Stimulated activated effector memory CD8-positive, alpha-beta T cell treated with anti-CD3 and anti-CD28 coated beads, Interleukin-12 subunit alpha, Interleukin-12 subunit beta, amount 100 ng/mL, for 72 hours (primary cell): ENCODE measurements around the gene ZNF407.

Experiments
- ATAC-seq: fragments of 150-1000 bp; cut with Tn5 transposase; 2 replicates; pipeline ENCODE4 v1.10.0; 2021
- DNase-seq, 2 donors: peaks; one replicate each; pipeline ENCODE4 v3.0.0; 2021 to 2022; ENCODE audit warnings: low spot score in 2 of 2
- H3K27ac Mint-ChIP-seq: one replicate; pipeline ENCODE4 v1.8.0; 2022; ENCODE audit warnings: mild to moderate bottlenecking, mixed read lengths
- H3K36me3 Mint-ChIP-seq: one replicate; pipeline ENCODE4 v1.8.0; 2022; ENCODE audit warnings: mild to moderate bottlenecking, mixed read lengths
- H3K4me1 Mint-ChIP-seq: one replicate; pipeline ENCODE4 v1.8.0; 2022; ENCODE audit warnings: mixed read lengths
- H3K4me3 Mint-ChIP-seq: one replicate; pipeline ENCODE4 v1.8.0; 2022; ENCODE audit warnings: mild to moderate bottlenecking, mixed read lengths
- H3K9me3 Mint-ChIP-seq: one replicate; pipeline ENCODE4 v1.8.0; 2022; ENCODE audit warnings: mixed read lengths

Gene ZNF407

DNA sequence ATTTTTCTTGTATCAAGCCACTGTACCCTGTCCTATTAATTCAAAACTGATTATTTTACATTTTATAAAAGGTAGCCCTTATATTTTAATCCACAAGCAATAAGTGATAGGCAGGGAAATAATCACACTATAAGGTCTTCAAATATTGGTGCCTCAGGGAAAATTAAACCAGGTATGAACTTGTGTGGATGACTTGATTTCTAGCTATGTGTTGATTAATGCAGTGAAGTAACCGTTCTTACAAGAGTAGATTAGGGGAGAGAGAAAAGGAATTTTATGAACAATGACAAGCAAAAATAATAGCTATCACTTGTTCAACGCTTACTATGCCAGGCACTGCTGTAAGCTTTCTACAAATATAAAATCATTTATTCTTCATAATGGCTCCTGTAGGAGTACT lies 411.6 kb downstream of the ZNF407 start:
- Mint-ChIP-seq H3K36me3 (no peaks in the 10 kb centered on the region), H3K4me3 (no peak overlapping the region), H3K4me1 (peaks cover 9% of the 10 kb centered on the region), H3K27ac (no peak overlapping the region), H3K9me3 (no peaks in the 10 kb centered on the region)
- ATAC-seq (no peak), DNase-seq (no peak)

DNA sequence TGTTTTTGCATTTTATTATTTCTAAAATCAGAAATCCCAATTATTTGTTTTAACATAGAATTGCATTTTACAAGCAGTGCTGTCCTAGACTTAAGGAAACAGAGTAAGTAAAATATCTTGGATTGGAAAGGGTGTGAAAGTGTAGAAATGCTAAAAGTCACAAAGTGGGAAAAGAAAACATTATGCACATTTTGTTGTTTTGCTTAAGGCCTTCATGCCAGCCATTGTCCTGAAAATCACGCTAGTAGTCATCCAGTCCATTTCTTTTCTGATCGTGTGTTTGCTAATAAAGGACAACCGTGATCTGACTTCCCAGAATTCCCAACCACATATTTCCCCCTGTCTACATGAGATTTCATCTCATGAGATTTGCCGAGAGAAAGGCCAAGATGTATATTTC lies 412.2 kb downstream of the ZNF407 start:
- Mint-ChIP-seq H3K27ac (no peak overlapping the region), H3K9me3 (no peaks in the 10 kb centered on the region), H3K36me3 (no peaks in the 10 kb centered on the region), H3K4me1 (peaks cover 12% of the 10 kb centered on the region), H3K4me3 (no peak overlapping the region)
- no peak for ATAC-seq
- DNase-seq, result no peak

DNA sequence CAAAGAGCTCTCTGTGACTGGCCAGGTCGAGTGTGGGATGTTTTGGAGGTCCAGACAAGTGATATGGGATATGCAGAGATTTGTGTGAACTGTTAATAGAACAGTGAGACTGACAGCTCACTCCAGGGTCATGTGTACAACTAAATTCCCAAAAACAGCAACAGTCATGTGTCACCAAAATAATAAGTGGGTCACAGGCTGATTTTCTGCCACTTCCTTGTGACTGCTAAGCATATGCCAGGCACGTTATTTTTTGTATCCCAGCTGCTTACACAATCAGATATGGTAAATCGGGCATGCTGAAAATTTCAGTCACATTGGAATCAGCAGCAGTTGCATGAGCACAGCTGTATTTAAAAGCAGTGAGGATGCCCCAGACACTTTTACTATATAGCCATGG lies 412.6 kb downstream of the ZNF407 start:
- no peaks in the 10 kb centered on the region for H3K36me3 Mint-ChIP-seq

DNA sequence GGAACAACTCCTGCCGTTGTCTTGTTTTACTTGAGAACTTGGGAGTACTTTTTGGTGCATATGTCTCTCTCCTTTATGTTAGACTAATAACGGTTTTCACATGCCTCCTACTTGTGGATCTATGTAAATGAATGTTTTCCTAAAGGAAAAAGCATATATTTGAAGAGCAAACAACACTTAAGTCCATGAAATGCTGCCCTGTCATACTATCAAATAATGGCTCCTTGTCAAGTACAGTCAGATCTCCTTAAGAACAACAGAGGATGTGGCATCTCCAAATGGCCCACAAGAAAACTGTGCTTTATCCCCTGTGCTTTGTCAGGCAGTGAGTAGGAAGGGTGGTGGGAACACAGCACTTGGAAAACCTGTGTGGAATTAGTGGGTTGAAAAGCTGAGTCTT lies 413.0 kb downstream of the ZNF407 start:
- Mint-ChIP-seq H3K9me3 (no peaks in the 10 kb centered on the region), H3K4me1 (peaks cover 12% of the 10 kb centered on the region), H3K27ac (no peak overlapping the region), H3K36me3 (no peaks in the 10 kb centered on the region), H3K4me3 (no peak overlapping the region)
- DNase-seq, result no peak
- no peak for ATAC-seq

More for the DNA sequence above, 412.6 kb downstream of the ZNF407 start:
- Mint-ChIP-seq H3K27ac (no peak overlapping the region), H3K4me1 (peaks cover 12% of the 10 kb centered on the region), H3K4me3 (no peak overlapping the region), H3K9me3 (no peaks in the 10 kb centered on the region)
- DNase-seq, result no peak
- no peak for ATAC-seq

DNA sequence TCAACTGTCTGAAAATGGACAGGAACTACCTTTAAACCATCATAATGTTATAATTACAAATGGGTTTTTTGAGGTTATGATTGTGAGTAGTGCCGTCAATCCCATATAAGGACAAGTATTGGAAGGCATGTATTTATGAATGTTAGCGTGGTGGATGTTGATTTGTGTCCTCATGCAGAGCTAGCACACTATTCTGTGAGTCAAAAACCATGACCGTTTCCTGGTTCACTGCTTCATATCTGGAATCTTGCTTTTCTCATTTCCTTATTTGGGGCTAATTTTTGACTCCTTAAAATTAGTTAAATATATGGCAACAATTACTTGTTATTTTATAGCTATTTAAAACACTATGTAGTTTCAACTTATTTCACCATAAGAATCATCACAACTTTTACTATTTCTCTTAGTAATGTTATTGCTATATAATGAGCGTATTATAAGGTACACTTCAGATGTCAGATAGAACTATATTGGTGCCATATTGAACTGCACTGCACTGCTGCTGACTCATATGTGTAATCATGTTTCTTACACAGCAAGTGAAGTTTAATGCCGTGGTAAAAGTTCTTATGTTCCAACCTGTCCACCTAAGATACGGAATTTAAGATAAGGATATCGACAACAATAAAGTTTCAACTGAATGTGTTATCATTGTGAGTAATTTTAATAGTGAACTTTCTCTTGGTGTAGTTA lies 418.5 kb downstream of the ZNF407 start:
- Mint-ChIP-seq H3K4me1 (peaks cover 13% of the 10 kb centered on the region), H3K4me3 (no peak overlapping the region), H3K36me3 (no peaks in the 10 kb centered on the region), H3K27ac (no peak overlapping the region), H3K9me3 (no peaks in the 10 kb centered on the region)
- ATAC-seq (no peak), DNase-seq (no peak)

DNA sequence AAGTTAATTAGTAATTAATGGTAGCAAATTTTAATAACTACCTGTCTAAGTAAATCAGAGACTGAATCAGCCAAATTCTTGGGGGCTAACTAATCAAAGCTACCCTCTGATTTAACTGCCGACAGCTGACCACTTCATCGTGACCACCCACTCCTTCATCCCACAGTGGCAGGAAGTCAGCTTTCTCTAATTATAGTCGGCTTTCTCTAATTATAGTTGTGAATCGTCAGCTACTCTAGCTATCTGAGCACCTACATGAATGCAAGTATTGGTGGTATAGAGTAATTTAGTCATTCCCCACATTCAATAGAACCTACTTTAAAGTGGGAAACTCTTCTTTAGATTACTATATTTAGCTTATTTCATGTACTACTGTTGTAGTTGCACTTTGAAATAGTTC lies 425.8 kb downstream of the ZNF407 start:
- Mint-ChIP-seq H3K36me3 (no peaks in the 10 kb centered on the region), H3K4me1 (peaks cover 21% of the 10 kb centered on the region), H3K9me3 (no peaks in the 10 kb centered on the region), H3K27ac (no peak overlapping the region), H3K4me3 (no peak overlapping the region)
- ATAC-seq, result peak; percentile 32
- DNase-seq, result no peak

DNA sequence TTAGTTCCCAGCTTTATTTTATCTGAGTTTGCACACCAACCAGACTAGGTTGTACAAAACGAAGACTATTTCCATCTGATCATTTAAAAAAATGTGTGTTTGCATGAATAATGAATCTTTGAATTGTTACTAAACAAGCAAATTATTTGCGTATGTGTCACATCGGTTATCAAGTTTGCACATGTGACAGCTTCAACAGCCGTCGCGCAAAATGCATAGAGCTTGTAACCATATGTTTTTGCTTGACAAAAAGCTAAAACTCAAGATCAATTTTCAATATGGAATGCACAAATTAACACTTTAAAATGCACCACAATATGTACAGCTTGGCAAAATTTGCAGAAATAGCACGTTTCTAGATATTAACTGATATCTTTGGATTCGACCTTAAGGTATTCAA lies 427.2 kb downstream of the ZNF407 start:
- H3K36me3 Mint-ChIP-seq, result no peaks in the 10 kb centered on the region
- no peak overlapping the region for H3K4me3 Mint-ChIP-seq
- H3K27ac Mint-ChIP-seq, result no peak overlapping the region
- DNase-seq, result no peak
- H3K9me3 Mint-ChIP-seq, result no peaks in the 10 kb centered on the region
- ATAC-seq, result no peak
- peaks cover 24% of the 10 kb centered on the region for H3K4me1 Mint-ChIP-seq

DNA sequence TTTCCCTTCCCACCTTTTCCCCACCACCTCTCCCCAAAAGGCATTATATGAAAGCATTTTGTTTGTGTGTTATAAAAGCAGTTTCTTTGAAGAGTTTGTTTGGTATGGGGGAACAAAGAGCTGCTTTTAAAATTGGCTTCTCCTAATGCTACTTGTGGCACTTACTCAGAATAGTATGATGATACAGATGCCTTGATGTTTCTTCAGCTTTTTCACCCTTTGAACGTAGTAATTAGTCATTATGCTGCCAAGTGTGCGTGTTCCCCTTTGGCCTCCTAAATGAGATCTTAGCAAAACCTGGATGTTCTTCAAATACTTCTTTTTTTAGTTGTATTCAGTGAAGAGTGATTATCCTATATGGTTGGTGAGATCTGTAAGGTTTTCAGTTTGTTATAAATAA lies 427.9 kb downstream of the ZNF407 start:
- H3K4me3 Mint-ChIP-seq, result no peak overlapping the region
- ATAC-seq, result peak; percentile 88

DNA sequence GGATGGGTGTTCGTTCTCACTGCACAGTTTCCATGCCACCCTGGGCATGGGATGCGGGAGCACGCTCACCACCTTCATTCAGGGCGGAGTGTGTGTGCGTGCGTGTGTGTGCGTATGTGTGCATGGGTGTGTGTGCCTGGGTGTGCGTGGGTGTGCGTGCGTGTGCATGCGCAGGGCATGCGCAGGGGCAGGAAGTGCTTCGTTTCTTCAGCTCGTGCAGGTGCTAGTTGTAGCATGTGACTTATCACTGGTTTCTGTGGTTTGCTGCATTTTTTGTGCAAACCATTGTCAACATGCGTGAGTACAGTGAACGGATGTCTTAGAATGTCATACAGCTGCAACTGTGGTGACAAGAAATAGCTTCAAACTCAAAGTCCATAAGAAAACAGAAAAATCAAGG lies 431.8 kb downstream of the ZNF407 start:
- DNase-seq (no peak), ATAC-seq (no peak)
- Mint-ChIP-seq H3K27ac (no peak overlapping the region), H3K4me1 (peaks cover 19% of the 10 kb centered on the region), H3K36me3 (no peaks in the 10 kb centered on the region), H3K4me3 (no peak overlapping the region), H3K9me3 (no peaks in the 10 kb centered on the region)

More for the DNA sequence above, 427.9 kb downstream of the ZNF407 start:
- no peak overlapping the region for H3K27ac Mint-ChIP-seq
- no peak for DNase-seq
- H3K9me3 Mint-ChIP-seq, result no peaks in the 10 kb centered on the region
- no peaks in the 10 kb centered on the region for H3K36me3 Mint-ChIP-seq
- peaks cover 25% of the 10 kb centered on the region for H3K4me1 Mint-ChIP-seq

DNA sequence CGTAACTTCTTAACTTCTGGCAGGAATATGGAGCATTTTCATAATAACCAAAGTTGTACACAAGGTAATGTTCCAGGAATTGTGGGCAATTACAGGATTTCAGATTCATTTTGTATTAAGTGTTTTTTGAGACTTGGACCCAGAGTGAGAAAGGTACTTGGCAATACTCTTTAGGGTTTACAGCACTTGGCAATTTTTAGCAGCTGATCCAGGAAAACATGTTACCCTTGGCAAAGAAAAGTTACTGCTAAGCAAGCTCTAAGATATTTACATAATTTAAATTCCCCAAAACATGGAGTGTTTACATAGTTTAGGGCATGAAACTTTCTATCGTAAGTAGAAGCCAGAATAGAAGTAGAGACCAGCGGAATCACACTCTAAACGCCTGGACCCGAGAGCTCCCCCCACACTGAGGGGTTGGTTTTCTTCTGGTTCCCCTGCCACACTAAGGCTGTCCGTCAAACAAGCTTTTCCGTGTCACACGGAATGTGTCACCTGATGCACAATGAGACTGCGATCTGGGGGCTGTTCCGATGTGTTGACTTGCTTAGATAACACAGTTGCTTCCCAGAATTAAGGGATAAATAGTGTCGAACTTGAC lies 434.1 kb downstream of the ZNF407 start:
- DNase-seq (no peak), ATAC-seq (no peak)
- no peak overlapping the region for H3K27ac Mint-ChIP-seq
- H3K4me3 Mint-ChIP-seq, result no peak overlapping the region
- no peaks in the 10 kb centered on the region for H3K36me3 Mint-ChIP-seq
- no peaks in the 10 kb centered on the region for H3K9me3 Mint-ChIP-seq
- peaks cover 15% of the 10 kb centered on the region for H3K4me1 Mint-ChIP-seq

DNA sequence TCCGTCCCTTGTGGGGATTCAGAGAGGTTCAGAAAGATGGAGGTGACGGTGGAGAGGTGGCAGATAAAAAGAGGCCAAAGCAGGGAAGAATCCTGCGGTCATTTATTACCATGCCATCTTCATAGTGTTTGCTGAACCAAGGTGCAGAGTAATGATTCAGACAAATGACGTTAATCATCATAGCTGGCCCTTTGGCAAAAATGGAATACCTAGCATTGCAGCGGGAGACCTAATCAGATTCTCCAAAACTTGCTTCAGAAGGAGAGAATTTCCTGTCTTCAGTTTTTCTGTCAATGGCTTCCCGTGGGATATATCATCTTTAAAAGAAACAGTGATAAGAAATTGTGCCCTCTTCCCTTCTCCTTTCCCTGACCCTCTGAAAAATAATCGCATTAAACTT lies 435.8 kb downstream of the ZNF407 start:
- Mint-ChIP-seq H3K9me3 (no peaks in the 10 kb centered on the region), H3K36me3 (no peaks in the 10 kb centered on the region), H3K27ac (no peak overlapping the region), H3K4me1 (peaks cover 15% of the 10 kb centered on the region), H3K4me3 (no peak overlapping the region)
- DNase-seq (no peak), ATAC-seq (no peak)

DNA sequence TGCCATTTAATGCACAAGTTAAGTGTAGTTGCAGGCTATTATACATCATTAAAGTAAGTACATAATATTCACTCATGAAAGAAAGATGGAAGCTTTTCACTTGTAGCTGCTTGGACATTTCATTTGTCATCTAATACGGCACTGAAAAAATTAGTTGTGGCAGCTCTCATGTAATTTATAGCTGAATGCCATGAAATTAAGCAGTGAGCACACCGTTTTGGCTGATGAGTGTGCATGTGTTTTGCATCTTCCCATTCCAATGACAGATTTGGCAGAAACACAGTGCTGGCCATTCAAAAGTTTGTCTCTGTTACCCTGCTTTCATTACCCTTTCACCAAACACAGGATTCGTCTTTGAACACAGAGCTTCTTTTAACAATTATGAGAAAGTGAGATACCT lies 437.3 kb downstream of the ZNF407 start:
- no peak for DNase-seq
- H3K36me3 Mint-ChIP-seq, result no peaks in the 10 kb centered on the region
- ATAC-seq, result no peak
- no peak overlapping the region for H3K27ac Mint-ChIP-seq
- H3K9me3 Mint-ChIP-seq, result no peaks in the 10 kb centered on the region
- H3K4me1 Mint-ChIP-seq, result peaks cover 6% of the 10 kb centered on the region
- H3K4me3 Mint-ChIP-seq, result no peak overlapping the region

DNA sequence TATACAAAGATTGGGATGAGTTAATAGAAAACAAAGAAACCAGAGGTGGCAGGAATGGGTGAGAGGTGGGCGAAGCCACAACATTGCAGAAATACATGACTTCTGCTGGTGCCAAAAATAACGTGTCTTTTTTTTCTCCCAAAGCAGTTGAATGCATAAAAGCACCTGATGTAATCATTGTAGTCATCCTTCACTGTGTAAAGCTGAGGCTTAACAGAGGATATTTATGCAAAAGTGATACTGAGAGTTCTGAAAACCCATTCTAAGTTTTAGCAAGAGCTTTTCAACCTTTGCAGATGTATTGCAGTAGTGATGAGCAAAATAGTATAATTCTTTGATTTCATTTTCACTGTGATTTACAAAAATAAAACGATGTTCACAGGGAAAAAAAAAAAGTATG lies 438.3 kb downstream of the ZNF407 start:
- Mint-ChIP-seq H3K27ac (peak overlapping the region; percentile 40), H3K36me3 (no peaks in the 10 kb centered on the region), H3K9me3 (no peaks in the 10 kb centered on the region), H3K4me3 (no peak overlapping the region), H3K4me1 (peaks cover 6% of the 10 kb centered on the region)
- DNase-seq (no peak), ATAC-seq (peak; percentile 84)

DNA sequence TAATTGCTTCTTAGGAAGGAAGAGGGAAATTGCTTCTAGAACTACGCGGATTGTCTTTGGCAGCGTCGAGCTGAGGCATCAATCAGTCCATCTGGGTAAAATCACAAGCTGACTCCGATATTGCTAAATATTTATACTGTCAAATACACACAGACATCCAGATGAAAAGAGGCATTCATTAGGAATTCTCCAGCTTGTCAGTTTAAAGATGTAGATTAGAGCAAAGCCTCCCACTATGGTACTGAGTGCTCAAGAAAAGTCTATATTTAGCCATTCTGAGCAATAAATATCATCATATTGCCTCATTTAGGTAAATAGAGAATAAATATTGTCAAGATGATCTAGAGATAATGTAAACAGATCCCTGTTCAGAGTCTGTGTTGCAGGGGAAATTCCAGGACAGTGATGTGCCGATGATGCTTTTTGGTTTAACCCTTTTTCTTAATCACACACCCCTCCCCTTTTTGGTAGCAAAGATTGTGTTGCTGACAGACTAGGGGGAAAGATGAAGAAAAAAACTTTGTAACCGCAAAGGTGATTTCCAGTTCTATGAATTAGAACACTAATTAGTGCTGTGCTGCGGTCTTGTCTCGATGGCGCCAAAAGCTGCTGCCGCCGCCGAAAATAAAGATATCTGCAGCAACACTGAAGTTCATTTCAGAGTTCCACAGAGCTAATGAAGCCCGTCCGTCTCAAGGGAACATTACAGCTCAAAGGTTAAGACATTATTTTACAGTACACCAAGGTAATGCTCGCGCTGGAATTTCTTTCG lies 439.4 kb downstream of the ZNF407 start:
- Mint-ChIP-seq H3K36me3 (no peaks in the 10 kb centered on the region), H3K4me1 (peaks cover 10% of the 10 kb centered on the region), H3K27ac (no peak overlapping the region), H3K4me3 (no peak overlapping the region), H3K9me3 (no peaks in the 10 kb centered on the region)
- DNase-seq (no peak), ATAC-seq (peak; percentile 58)

DNA sequence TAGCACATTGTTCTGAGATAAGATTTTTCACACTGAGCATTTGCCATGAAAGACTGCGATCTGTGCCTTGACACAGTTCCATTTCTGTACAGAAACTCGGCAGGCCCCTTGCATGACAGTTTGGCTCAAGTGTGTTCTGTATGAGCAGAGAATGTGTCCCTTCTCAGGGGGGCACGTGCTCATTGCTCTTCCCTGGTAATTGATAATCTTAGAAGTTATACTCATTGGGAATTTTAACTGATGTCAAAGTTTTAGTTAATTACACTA lies 440.0 kb downstream of the ZNF407 start:
- Mint-ChIP-seq H3K36me3 (no peaks in the 10 kb centered on the region), H3K27ac (no peak overlapping the region), H3K9me3 (no peaks in the 10 kb centered on the region), H3K4me3 (no peak overlapping the region), H3K4me1 (peaks cover 10% of the 10 kb centered on the region)
- DNase-seq (no peak), ATAC-seq (no peak)

DNA sequence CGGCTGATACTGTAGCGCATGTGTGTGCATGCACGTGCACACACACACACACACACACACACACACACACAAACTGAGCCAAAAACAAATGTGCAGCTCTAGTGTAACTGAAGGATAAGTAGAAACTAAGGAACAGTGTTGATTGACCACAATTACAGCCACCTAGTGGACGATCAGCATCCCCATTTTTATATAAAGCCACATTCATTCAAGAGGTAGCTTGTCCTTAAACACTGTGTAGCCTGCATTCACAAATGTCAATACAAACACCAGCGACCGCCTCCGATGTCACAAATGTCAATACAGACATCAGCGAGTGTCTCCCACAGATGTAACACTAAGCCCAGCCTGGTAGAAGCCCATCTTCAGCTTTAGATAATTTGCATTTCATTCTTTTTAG lies 443.9 kb downstream of the ZNF407 start:
- Mint-ChIP-seq H3K4me1 (peaks cover 4% of the 10 kb centered on the region), H3K36me3 (no peaks in the 10 kb centered on the region), H3K27ac (no peak overlapping the region), H3K9me3 (no peaks in the 10 kb centered on the region), H3K4me3 (no peak overlapping the region)
- DNase-seq (no peak), ATAC-seq (no peak)
